Measurements from ENCODE around the gene TRPT1.
A peak's percentile ranks its signal among the peaks of the same experiment; 100 is the strongest.

Gene TRPT1

GRCh38 chr11:64207256-64208085, 18.5 kb downstream of the TRPT1 start:
- DNase-seq (ENCODE audit: low spot score) = peak; percentile 35

- DNase-seq (ENCODE audit: low spot score) = peak; percentile 14
These were observed 19.3 kb downstream of the TRPT1 start, which contains the start of gene FERMT3 for GRCh38 chr11:64206457-64207255. Gene FERMT3, plus strand, starts transcription at chr11:64206721. Its CDS starts 644 bp downstream, at chr11:64207365.

GRCh38 chr11:64204464-64204989, 21.5 kb downstream of the TRPT1 start:
- peak; percentile 92 for DNase-seq (ENCODE audit: low spot score)

GRCh38 chr11:64204080-64204440, 21.9 kb downstream of the TRPT1 start:
- peak; percentile 12 for DNase-seq (ENCODE audit: low spot score)

GRCh38 chr11:64203421-64204079, 22.4 kb downstream of the TRPT1 start:
- DNase-seq (ENCODE audit: low spot score) = peak; percentile 26

- DNase-seq (ENCODE audit: low spot score) = no peak
These were observed 23.0 kb downstream of the TRPT1 start for GRCh38 chr11:64202992-64203391.

GRCh38 chr11:64201543-64201942, 24.4 kb downstream of the TRPT1 start:
- no peak for DNase-seq (ENCODE audit: low spot score)

- DNase-seq (ENCODE audit: low spot score) = no peak
These were observed 27.5 kb downstream of the TRPT1 start for GRCh38 chr11:64198511-64198910.

GRCh38 chr11:64196626-64197025, 29.4 kb downstream of the TRPT1 start:
- DNase-seq (ENCODE audit: low spot score) = no peak

GRCh38 chr11:64192434-64192833, 33.6 kb downstream of the TRPT1 start:
- no peak for DNase-seq (ENCODE audit: low spot score)

- DNase-seq (ENCODE audit: low spot score) = no peak
These were observed 39.4 kb downstream of the TRPT1 start for GRCh38 chr11:64186492-64187165.

- peak; percentile 94 for DNase-seq (ENCODE audit: low spot score)
These were observed 40.1 kb downstream of the TRPT1 start, which contains the start of gene STIP1 for GRCh38 chr11:64185693-64186491. Gene STIP1, plus strand, starts transcription at chr11:64186171. Its CDS starts 91 bp downstream, at chr11:64186262.

GRCh38 chr11:64185175-64185692, 40.8 kb downstream of the TRPT1 start:
- DNase-seq (ENCODE audit: low spot score) = no peak

GRCh38 chr11:64183890-64184289, 42.1 kb downstream of the TRPT1 start:
- DNase-seq (ENCODE audit: low spot score) = no peak

GRCh38 chr11:64181506-64182411, 44.2 kb downstream of the TRPT1 start:
- peak; percentile 79 for DNase-seq (ENCODE audit: low spot score)

GRCh38 chr11:64180891-64181290, 45.1 kb downstream of the TRPT1 start:
- no peak for DNase-seq (ENCODE audit: low spot score)

- DNase-seq (ENCODE audit: low spot score) = no peak
These were observed 46.9 kb downstream of the TRPT1 start for GRCh38 chr11:64178951-64179639.

GRCh38 chr11:64178203-64178602, 47.8 kb downstream of the TRPT1 start:
- DNase-seq (ENCODE audit: low spot score) = no peak

- no peak for DNase-seq (ENCODE audit: low spot score)
These were observed 49.2 kb downstream of the TRPT1 start for GRCh38 chr11:64176751-64177150.

Measured in iPS-NIHi11 (cell line).